RPMI7951 (cell line): ENCODE measurements around the gene RNF145. TPM values are rescaled to one million over a fixed set of nuclear protein-coding genes. Genes with fewer than 3 reads are reported as not detected.
A peak's percentile ranks its signal among the peaks of the same experiment; 100 is the strongest.
"Not testable (repeated sequence)": the region's sequence is repeated elsewhere in the genome, so short reads cannot be mapped to it uniquely, and the experiment has no call there.

ENCODE experiments used
- DNase-seq: peaks from one replicate; pipeline ENCODE4 v3.0.0-alpha.2; 2012; ENCODE audit warnings: low read depth
- total RNA-seq: library from RNA; depleted of rRNA; stranded (reverse); fragments of >200 nt; shearing (Covaris generic); gene quantifications from 2 replicates; pipeline ENCODE4 v1.2.3, GENCODE V29; 2014; rRNA removed

The RNF145 gene, protein sequence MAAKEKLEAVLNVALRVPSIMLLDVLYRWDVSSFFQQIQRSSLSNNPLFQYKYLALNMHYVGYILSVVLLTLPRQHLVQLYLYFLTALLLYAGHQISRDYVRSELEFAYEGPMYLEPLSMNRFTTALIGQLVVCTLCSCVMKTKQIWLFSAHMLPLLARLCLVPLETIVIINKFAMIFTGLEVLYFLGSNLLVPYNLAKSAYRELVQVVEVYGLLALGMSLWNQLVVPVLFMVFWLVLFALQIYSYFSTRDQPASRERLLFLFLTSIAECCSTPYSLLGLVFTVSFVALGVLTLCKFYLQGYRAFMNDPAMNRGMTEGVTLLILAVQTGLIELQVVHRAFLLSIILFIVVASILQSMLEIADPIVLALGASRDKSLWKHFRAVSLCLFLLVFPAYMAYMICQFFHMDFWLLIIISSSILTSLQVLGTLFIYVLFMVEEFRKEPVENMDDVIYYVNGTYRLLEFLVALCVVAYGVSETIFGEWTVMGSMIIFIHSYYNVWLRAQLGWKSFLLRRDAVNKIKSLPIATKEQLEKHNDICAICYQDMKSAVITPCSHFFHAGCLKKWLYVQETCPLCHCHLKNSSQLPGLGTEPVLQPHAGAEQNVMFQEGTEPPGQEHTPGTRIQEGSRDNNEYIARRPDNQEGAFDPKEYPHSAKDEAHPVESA
- 36.3 and 38.3 TPM in 2 replicates for total RNA-seq

DNA sequence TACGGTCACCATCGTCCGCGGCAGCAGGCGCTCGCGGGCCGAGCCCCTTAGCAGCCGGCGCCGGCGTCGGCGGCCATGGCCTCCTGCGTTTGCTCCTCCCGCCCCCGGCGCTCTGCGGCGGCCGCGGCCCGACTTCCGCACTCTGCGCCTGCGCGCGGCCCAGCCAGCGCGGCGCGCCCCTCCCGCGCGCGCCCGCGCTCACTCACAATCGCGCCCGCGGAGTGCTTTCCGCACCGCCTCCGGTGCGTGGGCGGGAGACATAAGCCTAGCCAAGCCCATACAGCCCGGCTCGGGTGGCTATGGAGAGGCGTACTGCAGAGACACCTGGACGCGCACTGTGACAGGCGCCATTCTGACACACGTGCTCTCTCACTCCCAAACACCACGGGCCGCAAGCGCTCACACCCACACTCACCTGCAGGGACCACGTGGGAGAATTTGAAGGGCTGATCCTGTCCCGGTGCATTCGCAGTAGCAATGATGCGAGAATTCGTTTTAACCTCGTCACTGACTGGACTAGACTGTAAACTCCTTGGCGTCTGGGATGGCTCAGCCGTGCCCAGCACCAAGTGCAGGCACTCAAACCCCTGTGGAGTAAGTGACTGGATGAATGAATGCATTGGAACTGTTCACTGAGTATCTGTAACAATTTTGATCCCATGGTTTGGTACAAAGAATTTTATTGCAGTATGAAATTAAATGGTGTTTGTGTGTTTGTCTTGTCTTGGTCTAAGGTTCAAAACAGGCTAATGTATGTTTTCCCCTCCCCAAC lies at the start of gene RNF145:
TSS of gene RNF145 (minus strand) at position 116 of the 772 bp plus-strand sequence. CDS start 5,936 bp downstream, outside the sequence.
- DNase-seq: peak; percentile 82

DNA sequence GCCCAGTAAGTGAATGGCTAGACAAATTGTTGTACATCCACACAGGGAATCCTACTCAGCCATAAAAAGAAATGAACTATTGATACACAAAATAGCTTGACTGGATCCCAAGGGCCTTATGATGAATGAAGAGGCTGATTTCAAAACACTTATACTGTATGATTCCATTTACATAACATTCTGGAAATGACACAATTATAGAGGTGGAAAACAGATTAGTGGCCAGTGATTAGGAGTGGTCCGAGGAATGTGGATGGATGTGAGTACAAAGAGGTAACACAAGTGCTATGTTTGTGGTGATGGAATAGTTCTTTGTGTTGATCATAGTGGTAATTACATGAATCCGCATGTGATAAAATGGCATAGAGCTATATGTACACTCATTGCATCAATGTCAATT lies 49.0 kb upstream of the RNF145 start:
- no peak for DNase-seq

DNA sequence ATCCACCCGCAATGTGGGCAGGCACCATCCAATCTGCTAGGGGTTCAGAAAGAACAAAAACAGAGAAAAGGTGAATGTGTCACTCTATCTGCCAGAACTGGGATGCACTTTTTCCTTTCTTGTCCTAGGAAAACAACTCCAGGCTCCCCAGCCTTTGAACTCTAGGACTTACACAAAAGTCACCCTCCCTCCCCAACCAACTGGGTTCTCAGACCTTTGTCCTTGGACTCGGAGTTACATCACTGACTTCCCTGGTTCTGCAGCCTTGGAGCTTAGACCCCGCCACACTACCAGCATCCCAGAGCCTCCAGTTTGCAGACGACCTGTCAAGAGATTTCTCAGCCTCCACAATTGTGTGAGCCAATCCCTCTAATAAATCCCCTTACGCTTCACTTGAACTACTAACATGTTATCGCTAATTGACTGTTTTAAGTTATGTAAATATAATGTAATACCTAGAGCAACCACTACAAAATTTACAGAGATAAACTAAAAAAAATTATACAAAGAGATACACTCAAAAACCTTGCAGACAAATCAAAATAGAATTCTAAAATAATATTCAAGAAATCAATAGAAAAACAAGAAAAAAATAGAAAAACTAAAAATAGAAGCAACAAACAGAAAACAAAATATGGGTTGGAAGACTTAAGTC lies 48.4 kb upstream of the RNF145 start:
- DNase-seq: no peak

DNA sequence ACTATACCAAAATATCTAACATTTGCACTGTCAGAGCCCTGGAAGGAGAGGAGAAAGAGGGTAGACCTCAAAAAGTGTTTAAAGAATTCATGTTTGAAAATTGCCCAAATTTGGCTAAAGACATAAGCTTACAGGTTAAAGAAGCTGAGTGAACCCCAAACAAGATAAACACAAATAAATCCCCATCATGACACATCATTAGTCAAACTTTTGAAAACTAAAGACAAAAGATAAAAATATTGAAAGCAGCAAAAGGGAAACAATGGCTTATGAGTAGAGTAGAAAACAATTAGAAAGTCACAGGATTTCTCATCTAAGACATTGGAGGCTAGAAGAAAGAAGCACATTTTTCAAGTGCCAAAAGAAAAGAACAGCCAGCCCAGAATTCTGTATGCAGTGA lies 47.7 kb upstream of the RNF145 start:
- DNase-seq: no peak

DNA sequence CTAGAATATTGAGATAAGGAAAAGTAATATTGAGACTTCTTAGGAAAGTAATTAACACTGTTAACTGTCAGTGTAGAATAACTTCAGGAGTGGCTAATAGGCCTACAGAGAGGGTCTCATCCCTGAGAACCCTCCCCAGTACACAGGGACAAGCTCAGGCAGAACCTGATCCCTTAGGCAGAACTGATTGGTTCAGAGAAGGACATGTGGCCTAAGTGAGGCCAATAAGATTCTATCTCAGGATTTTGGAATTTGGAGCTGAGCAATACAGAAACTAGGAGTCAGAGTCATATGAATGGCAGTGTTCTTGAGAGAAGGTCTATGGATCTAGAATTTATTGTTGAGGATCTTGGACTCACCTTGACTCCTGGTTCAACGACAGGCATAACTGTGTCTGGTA lies 42.8 kb upstream of the RNF145 start:
- DNase-seq: no peak

DNA sequence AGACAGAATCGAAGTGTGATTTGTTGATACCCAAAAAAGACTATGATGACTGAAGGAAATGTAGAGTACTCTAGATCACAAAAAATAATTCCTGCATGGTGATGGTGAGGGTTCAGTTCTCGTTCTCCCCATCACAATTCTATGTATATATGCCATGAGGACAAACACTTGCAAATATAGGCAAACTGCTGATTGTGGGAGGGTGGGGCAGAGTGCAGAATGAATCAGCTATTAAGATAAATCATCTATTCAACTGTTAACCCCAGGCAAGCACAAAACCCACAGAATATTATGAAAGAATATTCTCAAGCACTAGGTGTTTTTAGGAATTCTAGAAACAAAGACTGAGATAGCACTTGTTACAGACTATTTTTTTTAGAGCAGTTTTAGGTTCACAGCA lies 39.8 kb upstream of the RNF145 start:
- DNase-seq: no peak

DNA sequence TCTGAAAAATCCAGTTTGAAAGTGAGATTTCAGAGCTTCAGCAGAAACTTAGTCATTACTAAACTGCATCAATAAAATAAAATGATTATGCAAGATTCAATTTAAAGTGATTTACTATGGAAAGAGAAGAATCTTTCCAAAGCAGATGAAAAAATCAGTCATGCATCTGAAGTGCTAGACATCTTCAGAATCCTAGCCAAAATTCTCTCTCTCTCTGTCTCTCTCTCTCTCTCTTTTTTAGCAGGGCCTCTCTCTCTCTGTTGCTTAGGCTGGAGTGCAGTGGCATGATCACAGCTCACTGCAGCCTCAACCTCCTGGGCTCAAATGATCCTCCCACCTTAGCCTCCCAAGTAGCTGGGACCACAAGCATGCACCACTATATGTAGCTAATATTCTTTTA lies 35.5 kb upstream of the RNF145 start:
- no peak for DNase-seq

DNA sequence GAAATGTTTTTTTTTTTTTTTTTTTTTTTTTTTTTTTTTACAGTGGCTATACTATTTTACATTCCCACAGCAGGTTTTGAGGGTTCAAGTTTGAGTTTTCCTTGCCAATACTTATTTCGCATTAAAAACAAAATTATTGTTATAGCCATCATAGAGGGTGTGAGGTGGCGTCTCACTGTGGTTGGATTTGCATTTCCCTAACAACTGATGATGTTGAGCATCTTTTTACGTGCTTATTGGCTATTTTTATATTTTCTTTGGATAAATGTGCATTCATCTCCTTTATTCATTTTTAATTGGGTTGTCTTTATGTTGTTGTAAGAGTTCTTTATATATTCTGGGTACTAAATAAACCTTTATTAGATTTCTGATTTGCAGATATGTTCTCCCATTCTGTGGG lies 34.8 kb upstream of the RNF145 start:
- no peak for DNase-seq

DNA sequence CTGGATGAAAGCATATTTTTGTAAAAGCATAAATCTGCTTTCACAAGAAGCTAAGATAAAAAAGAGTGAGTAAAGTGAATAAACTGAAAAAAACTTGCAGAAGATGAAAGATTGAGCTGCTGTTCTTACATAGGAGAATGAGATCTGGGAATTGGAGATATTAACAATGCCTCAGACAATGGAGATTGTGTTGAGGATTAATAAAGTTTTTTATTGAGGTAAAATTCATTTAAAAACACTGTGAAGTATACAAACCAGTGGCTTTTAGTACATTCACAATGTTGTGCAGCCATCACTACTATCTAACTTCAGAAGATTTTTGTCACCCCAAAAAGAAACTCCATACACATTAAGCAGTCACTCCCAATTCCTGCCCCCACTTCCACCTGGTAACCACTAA lies 34.0 kb upstream of the RNF145 start:
- no peak for DNase-seq

DNA sequence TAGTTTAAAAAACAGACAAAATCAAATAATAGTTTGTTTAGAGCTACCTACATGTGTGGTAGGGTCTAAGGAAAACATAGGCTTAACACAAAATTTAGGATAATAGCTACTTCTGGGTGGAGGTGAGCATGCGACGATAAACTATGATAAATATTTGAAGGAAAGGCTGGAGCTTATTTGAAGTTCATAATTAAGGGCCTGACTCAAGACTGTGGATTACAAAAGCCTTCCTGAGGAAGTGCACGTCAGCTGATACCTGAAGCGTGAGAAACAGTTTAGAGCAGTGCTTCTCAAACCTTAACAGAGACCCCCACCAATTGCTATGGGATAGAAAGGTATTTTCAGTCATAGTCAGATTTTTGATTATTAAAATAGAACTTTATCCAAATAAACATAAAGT lies 33.3 kb upstream of the RNF145 start:
- DNase-seq: no peak

DNA sequence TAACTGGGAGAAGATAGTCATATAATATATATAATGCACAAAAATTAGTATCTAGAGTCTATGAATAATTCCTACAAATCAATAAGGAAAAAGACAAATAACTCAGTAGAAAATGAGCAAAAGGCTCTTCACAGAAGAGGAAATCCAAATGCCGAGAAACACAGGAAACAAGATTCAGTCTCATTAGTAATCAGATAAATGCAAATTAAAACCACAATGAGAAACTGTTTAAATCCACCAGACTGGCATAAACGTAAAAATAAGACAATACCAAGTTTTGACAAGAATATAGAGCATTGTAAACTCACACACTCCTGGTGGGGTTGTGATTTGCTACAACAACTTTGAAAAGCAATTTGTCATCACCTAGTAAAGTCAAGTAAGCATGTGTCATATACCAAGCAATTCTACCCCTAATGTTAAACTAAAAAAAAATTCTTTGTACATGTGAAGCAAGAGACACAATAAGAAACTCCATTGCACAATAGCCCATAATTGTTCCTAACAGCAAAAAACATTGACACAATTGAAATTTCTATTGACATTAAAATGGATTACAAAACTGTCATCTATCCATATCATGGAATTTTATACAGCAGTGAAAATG lies 32.7 kb upstream of the RNF145 start:
- DNase-seq: no peak

DNA sequence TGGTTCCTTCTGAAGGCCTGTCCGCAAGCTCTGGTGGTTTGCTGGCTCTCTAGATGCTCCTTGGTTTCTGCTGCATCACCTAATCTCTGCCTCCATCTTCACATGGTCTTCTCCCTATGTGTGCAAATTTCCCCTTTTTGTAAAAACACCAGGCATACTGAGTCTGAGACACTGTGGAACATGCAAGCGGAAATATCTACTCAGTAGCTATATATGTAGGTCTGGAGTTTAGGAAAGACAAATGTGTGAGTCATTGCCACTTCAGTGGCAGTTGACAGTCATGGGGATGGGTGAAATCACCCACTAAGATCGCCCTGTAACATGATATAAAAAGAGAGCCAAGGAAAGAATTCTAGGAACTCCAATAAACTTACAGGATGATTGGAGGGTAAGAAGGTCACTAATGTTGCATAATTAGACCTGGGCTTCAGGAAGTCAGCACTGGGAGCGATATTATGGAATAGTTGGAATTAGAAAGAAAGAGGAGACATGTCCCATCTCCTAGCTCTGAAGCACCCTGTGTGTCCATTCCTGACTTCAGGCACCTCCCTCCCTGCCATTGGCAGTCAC lies 31.0 kb upstream of the RNF145 start:
- peak; percentile 78 for DNase-seq

DNA sequence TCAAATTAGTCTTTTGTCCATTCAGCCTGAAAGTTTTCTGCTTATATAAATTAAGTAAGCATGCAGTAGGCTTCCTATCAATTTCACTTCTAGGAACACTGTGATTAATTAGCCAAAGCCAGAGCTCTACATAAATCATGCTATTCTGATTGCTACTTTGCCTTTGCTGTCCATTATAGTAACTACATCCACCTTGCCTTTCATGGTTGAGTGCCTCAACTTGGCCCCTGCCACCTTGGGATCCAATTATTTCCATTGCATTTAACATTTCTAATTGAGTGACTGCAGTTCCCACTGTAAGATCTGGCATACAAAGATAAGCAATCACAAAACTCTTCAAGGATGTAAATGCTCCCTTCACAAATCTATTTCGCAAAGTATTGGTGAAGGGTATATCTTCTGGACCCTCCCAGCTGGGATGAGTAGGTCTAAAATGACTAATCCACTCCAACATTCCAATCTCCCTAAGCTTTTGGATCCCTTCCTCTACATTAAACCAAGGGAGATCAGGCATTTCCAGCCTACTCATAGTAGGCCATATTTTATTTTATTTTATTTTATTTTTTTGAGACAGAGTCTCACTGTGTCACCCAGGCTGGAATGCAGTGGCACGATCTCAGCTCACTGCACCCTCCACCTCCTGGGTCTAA lies 26.6 kb upstream of the RNF145 start:
- DNase-seq: not testable (repeated sequence)

DNA sequence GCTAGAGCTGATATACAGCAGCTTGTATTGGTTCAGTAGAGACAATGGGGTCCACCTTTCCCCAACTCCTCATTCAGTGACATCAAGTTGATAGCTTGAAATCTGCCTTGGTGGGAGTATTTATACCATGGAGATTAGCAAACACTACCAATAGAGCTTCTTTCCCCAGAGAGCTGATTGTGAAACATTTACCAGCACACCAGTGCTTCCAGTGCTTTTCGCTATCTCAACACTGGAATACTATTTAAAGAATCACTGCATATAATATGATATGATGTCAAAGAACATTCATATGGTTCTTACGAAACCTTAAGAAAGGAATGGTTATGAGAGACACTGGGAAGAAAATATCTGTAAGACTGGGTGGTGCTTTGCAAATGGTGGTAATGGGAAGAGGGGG lies 21.8 kb upstream of the RNF145 start:
- DNase-seq: no peak

DNA sequence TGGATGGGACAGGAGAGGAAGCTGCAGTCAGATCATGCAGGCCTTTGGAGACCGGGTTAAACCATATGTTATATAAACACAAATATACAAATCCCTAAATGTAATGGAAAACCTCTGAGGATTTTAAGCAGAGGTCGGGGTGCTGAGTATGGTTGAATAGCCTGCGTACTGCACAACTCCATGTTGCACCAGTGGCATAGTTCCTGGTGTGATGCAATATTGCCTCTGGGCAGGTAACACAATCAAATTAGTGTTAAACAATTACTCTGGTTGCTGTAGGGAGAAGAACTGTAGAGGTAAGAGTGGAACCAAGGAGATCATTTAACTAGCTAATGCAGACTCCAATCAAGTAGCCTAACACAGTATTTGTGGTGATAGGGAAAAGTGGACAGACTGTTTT lies 21.3 kb upstream of the RNF145 start:
- no peak for DNase-seq

DNA sequence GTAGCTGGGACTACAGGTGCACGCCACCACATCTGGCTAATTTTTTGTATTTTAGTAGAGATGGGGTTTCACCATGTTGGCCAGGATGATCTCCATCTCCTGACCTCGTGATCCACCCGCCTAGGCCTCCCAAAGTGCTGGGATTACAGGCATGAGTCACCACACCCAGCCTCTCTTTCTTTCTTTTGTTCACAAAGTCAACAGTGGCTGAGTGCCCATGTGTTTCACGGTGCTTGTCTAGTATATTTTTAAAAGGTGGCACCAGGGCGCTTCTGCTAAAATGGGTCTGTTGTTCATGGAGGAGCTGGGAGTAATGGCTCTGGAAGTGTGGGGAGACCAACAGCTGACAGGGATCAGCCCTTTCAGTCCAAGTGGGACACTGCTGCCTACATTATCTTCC lies 18.7 kb upstream of the RNF145 start:
- DNase-seq: peak; percentile 34

DNA sequence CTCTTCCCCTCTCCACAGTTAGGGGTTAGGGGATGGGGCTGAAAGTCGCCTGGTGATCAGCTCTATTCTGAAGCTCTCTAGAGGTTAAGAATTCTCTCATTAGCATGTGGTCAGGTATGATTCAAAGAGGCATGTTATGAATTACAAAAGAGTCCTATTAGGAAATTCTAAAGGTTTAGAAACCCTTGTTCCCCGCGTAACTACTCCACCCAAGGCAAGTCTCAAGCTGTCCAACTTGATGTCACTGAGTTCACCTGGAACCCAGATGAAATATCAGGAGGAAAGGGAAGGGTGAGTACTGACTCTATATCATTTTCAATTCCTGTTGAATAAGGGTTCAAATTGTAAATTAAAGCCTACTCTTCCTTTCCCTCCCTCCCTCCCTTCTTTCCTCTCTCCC lies 18.1 kb upstream of the RNF145 start:
- DNase-seq: no peak

DNA sequence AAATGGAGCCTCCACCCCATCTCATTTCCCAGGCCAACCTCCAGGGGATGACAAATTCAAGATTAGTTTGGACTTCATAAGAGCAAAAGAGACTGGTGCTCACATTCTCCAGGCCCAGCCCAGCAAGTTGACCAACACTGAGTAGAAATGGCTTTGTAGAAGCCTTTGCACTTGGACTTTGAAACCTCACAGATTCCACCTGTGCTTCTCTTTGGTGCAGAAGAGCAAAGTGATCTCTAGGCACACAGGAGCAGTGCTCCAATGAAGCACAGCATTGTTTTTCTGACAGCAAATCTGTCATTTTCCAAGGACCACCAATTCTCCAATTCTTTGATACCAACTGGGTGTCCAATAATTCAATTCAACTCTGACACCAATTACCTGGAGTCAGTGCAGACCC lies 17.1 kb upstream of the RNF145 start:
- DNase-seq: no peak

DNA sequence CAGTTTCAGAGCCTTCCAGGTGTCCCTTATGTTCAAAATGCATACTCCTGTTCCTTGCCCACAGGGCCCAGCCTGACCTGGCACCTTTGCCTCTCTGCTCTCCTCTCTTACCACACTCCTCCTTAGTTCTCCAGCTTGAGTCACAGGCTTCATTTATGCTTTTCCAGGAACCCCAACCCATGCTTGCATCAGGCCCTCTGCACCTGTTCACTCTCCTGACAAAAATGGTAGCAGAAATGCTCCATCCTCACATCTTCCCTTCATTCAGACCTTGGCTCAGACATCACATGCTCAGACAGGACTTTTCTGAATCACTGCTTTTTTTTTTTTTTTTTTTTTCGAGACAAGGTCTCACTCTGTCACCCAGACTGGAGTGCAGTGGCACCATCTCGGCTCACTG lies 15.1 kb upstream of the RNF145 start:
- no peak for DNase-seq

DNA sequence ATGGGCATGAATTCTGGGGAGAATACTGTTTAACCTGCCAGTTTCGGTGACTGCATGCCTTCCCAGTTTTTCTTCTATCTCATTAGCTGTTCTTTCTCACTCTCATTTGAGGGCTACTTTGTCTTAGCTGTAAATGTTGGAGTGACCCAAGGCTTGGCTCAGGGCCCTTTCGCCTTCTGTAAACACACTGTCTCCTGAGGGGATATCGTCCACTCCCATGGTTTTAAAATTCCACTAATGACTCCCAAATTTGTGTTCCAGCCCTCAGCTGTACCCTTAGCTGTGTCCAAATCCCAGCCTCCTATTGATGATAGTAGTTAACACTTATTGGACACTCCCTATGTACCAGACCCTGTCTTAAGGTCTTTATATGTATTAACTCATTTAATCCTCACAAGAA lies 14.1 kb upstream of the RNF145 start:
- no peak for DNase-seq

DNA sequence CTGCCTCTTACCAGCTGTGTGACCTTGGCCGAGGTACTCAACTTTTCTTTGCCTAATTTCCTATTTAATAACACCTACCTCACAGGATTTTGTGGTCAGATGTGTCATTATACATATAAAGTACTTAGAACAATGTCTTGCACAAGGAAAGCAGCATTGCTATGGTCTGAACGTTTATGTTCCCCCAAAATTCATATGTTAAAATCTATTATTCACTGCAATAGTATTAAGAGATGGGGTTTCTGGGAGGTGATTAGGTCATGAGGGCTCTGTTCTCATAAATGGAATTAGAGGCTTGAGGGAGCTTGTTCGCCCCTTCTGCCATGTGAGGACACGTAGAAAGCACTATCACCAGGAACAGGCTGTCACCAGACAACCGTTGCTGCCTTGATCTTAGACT lies 10.9 kb upstream of the RNF145 start:
- no peak for DNase-seq
